GM12878 (cell line): ENCODE results near the gene COG7. TPM values are rescaled to one million over a fixed set of nuclear protein-coding genes. Genes with fewer than 3 reads are reported as not detected.

Experiments used
- ATAC-seq: fragments of 200-7000 bp; cut with Tn5 transposase; 3 replicates; pipeline ENCODE4 v1.9.1; 2020; ENCODE audit warnings: mild to moderate bottlenecking, moderate library complexity
- BruUV-seq: library from RNA; stranded (reverse); fragments of 400-500 nt; replicated peaks from 2 replicates; lab custom pipeline; 2021; lab: Mats Ljungman, UMichigan
- CTCF ChIA-PET: fragments of 300-600 bp; sonication (Branson Sonifier 250); formaldehyde crosslinking; extraction: SDS; loops from one replicate; lab custom pipeline; 2021; ENCODE audit warnings: inconsistent platforms; lab: Yijun Ruan, JAX
- POLR2A ChIA-PET: fragments of 350-600 bp; formaldehyde crosslinking; extraction: SDS; loops from one replicate; lab custom pipeline; 2021; ENCODE audit warnings: inconsistent platforms; lab: Charles Lee
- RAD21 ChIA-PET: fragments of 300-600 bp; sonication (Branson Sonifier 250); formaldehyde crosslinking; loops from one replicate; lab custom pipeline; 2023; ENCODE audit warnings: antibody characterized with exemption; ENCODE audit not compliant: unreplicated experiment; lab: Charles Lee
- SMC1A ChIA-PET: fragments of 300-600 bp; sonication (Branson Sonifier 250); formaldehyde crosslinking; loops from one replicate; lab custom pipeline; 2023; ENCODE audit not compliant: unreplicated experiment, uncharacterized antibody; lab: Charles Lee
- DNase-seq: peaks from one replicate; pipeline ENCODE4 v3.0.0-alpha.2; 2011; ENCODE audit warnings: low read depth, low spot score
- FAIRE-seq: peaks from 3 replicates; lab custom pipeline; 2011; peaks lifted over from hg19 to GRCh38; lab: Jason Lieb, UNC
- H2AFZ ChIP-seq: 2 replicates; pipeline ENCODE4 v1.6.0; 2011; ENCODE audit warnings: low read depth, low read length, control low read depth; ENCODE audit not compliant: control insufficient read depth
- H3K27ac ChIP-seq: 2 replicates; pipeline ENCODE4 v1.5.1; 2011; ENCODE audit warnings: control low read depth; ENCODE audit not compliant: control insufficient read depth, insufficient read depth
- H3K27me3 ChIP-seq, 2 experiments: replicated peaks in 1 of 2; 2 replicates each; pipeline versions ENCODE4 v1.6.0 to v1.6.1; 2011; ENCODE audit warnings: low read length in 1 of 2; ENCODE audit not compliant: control insufficient read depth in 2 of 2, insufficient read depth in 2 of 2
- H3K36me3 ChIP-seq, 2 experiments: 2 replicates each; pipeline ENCODE4 v1.5.1; 2011; ENCODE audit warnings: low read length in 1 of 2; ENCODE audit not compliant: control insufficient read depth in 2 of 2, insufficient read depth in 2 of 2
- H3K4me1 ChIP-seq: 2 replicates; pipeline ENCODE4 v1.6.1; 2011; ENCODE audit warnings: mild to moderate bottlenecking, low read length, moderate library complexity, mixed read lengths; ENCODE audit not compliant: control insufficient read depth, insufficient read depth
- H3K4me2 ChIP-seq: 2 replicates; pipeline ENCODE4 v1.6.0; 2011; ENCODE audit warnings: control low read depth; ENCODE audit not compliant: control insufficient read depth, insufficient read depth
- H3K4me3 ChIP-seq: fragments of 200-600 bp; sonication (generic); 2 replicates; pipeline ENCODE4 v1.5.1; 2016
- H3K79me2 ChIP-seq: 2 replicates; pipeline ENCODE4 v1.6.0; 2011; ENCODE audit warnings: low read length; ENCODE audit not compliant: control insufficient read depth, insufficient read depth
- H3K9ac ChIP-seq: 2 replicates; pipeline ENCODE4 v1.8.0; 2011; ENCODE audit warnings: low read length, control low read depth, mixed read lengths; ENCODE audit not compliant: control insufficient read depth, insufficient read depth
- H3K9me3 ChIP-seq: replicated peaks from 3 replicates; pipeline ENCODE4 v1.5.1; 2011; ENCODE audit warnings: mild to moderate bottlenecking, low read length; ENCODE audit not compliant: control insufficient read depth, insufficient read depth
- H4K20me1 ChIP-seq: 2 replicates; pipeline ENCODE4 v1.6.0; 2011; ENCODE audit not compliant: control insufficient read depth, insufficient read depth
- ATF3 ChIP-seq: IDR thresholded peaks from 2 replicates; pipeline ENCODE4 v1.6.1; 2011; ENCODE audit warnings: low read depth, mild to moderate bottlenecking, low read length, moderate library complexity, borderline replicate concordance; ENCODE audit errors: extremely low read depth
- CHD1 ChIP-seq: IDR thresholded peaks from 2 replicates; pipeline ENCODE4 v1.6.1; 2012; ENCODE audit warnings: low read depth, low read length, improper control_type of control experiment
- MYC ChIP-seq: IDR thresholded peaks from 2 replicates; pipeline ENCODE4 v1.6.1; 2011; ENCODE audit warnings: mild to moderate bottlenecking, low read length, moderate library complexity, inconsistent platforms; ENCODE audit not compliant: insufficient read depth, insufficient replicate concordance, insufficient read length, severe bottlenecking
- NFIC ChIP-seq: IDR thresholded peaks from 2 replicates; pipeline ENCODE4 v1.6.1; 2012; ENCODE audit warnings: low read depth, mild to moderate bottlenecking, inconsistent platforms, low read length, moderate library complexity
- NFXL1 ChIP-seq: fragments of 450-650 bp; IDR thresholded peaks from 2 replicates; pipeline ENCODE4 v1.6.1; 2017; ENCODE audit warnings: antibody characterized with exemption, mild to moderate bottlenecking, borderline replicate concordance
- SKIL ChIP-seq: fragments of 450-650 bp; IDR thresholded peaks from 2 replicates; pipeline ENCODE4 v1.6.1; 2017; ENCODE audit warnings: mild to moderate bottlenecking, low read depth, inconsistent platforms; ENCODE audit not compliant: poor library complexity, severe bottlenecking
- SP1 ChIP-seq: IDR thresholded peaks from one replicate; pipeline ENCODE4 v1.6.1; 2011; ENCODE audit warnings: low read depth, low read length
- TCF7 ChIP-seq: IDR thresholded peaks from 2 replicates; pipeline ENCODE4 v1.6.1; 2014; ENCODE audit warnings: antibody characterized with exemption, borderline replicate concordance
- WGBS: methylation state at CpG from one replicate; pipeline ENCODE4 v1.1.6; 2016; ENCODE audit warnings: low lambda C conversion rate; ENCODE audit not compliant: insufficient replicate concordance, insufficient coverage; ENCODE audit errors: missing lambda C conversion rate; 5-methylcytosine and 5-hydroxymethylcytosine counted together
- in situ Hi-C: fragments of 300-500 bp; cut with MboI; formaldehyde crosslinking; loops from 9 replicates; pipeline ENCODE4 v1.14.3; 2018; ENCODE audit warnings: mixed read lengths
- intact Hi-C: fragments of 100-400 bp; cut with micrococcal nuclease; formaldehyde crosslinking; loops from one replicate; pipeline ENCODE4 v1.14.2; 2022; ENCODE audit not compliant: unreplicated experiment
- polyA plus RNA-seq, 11 experiments: library from polyadenylated mRNA; depleted of rRNA in 4 of 11; unstranded in 6 of 11; stranded (reverse) in 5 of 11; fragments of >200 nt; fragmentation: Nextera tagmentation in 4 of 11; fragmentation: Illumina TruSeq in 1 of 11; extraction: Ambion mirVana in 4 of 11; extraction: Trizol in 1 of 11; gene quantifications; 1 replicate in 1 of 11; 2 replicates in 10 of 11; pipeline versions ENCODE4 v1.2.1 to v1.2.3, GENCODE V29; 2011 to 2016; ENCODE audit warnings: inconsistent platforms in 2 of 11, missing spikeins in 2 of 11, low read depth in 1 of 11
- total RNA-seq, 4 experiments: library from RNA; depleted of rRNA in 3 of 4; stranded (reverse); fragments of >200 nt in 3 of 4; fragmentation: Illumina TruSeq in 1 of 4; extraction: Trizol in 1 of 4; gene quantifications; 2 replicates each; pipeline versions ENCODE4 v1.2.1 to v1.2.3, GENCODE V29; 2013 to 2021

The COG7 gene
- total and polyA plus RNA-seq, 10 of the 15 experiments (the other 5 are each of a cell fraction or from before 2014, with no cell fraction given): 2.9 to 24.0 (median 10.0) TPM

GRCh38 chr16:23356941-23357340 is 96.0 kb downstream of the COG7 start:
- H3K79me2 ChIP-seq: no peaks in the 10 kb centered on the region
- H3K27me3 ChIP-seq: no peaks in the 10 kb centered on the region
- no peak overlapping the region for H3K4me3 ChIP-seq
- TF ChIP-seq SKIL: no peak
- H2AFZ ChIP-seq: no peak overlapping the region
- RAD21 ChIA-PET: no interaction called here
- no peak overlapping the region for H3K9ac ChIP-seq
- no peak overlapping the region for H3K27ac ChIP-seq
- CTCF ChIA-PET: interaction anchor here (0.6 kb wide), 1 partner anchor 67 kb away, joined by 3 read pairs; no protein-coding TSS in a partner anchor
- WGBS: 68% methylated on average over 7 of the region's 7 CpGs
- SMC1A ChIA-PET: no interaction called here
- intact Hi-C loops (no loop called here), in situ Hi-C loops (no loop called here)
- H3K36me3 ChIP-seq: no peaks in the 10 kb centered on the region
- POLR2A ChIA-PET: no interaction called here
- FAIRE-seq (no peak), ATAC-seq (no peak), DNase-seq (no peak)
- no peaks in the 10 kb centered on the region for H4K20me1 ChIP-seq
- BruUV-seq: no TSS peak
- H3K4me2 ChIP-seq: no peak overlapping the region
- no peaks in the 10 kb centered on the region for H3K4me1 ChIP-seq
- H3K9me3 ChIP-seq: no peaks in the 10 kb centered on the region; the same call in 2 of the 3 replicates

- no peak overlapping the region for H3K4me2 ChIP-seq
- no peak overlapping the region for H3K27ac ChIP-seq
- H2AFZ ChIP-seq: no peak overlapping the region
- ChIA-PET SMC1A (interaction anchor here (0.7 to 0.9 kb wide), 2 partner anchors 9 to 18 kb away, joined by 3 read pairs; no protein-coding TSS in a partner anchor), POLR2A (no interaction called here), RAD21 (interaction anchor here (1.1 kb wide), 1 partner anchor 10 kb away, joined by 3 read pairs; no protein-coding TSS in a partner anchor), CTCF (interaction anchor here (0.7 to 0.8 kb wide), 2 partner anchors 78 to 82 kb away, joined by 3 read pairs; no protein-coding TSS in a partner anchor)
- intact Hi-C loops: no loop called here
- H3K4me3 ChIP-seq: no peak overlapping the region
- no peaks in the 10 kb centered on the region for H3K27me3 ChIP-seq
- H3K79me2 ChIP-seq: no peaks in the 10 kb centered on the region
- H3K9ac ChIP-seq: no peak overlapping the region
- H4K20me1 ChIP-seq: no peaks in the 10 kb centered on the region
- BruUV-seq: no TSS peak
- no peak for ATAC-seq
- 62% methylated on average over 13 of the region's 13 CpGs for WGBS
- no peaks in the 10 kb centered on the region; the same call in 2 of the 3 replicates for H3K9me3 ChIP-seq
- no peaks in the 10 kb centered on the region; the same call in 1 of the 2 replicates for H3K4me1 ChIP-seq
- in situ Hi-C loops: no loop called here
- DNase-seq: no peak
- FAIRE-seq: no peak
- no peaks in the 10 kb centered on the region for H3K36me3 ChIP-seq
- TF ChIP-seq CHD1: no peak
- TF ChIP-seq ATF3: no peak
- no peak for TF ChIP-seq TCF7
- no peak for TF ChIP-seq MYC
- TF ChIP-seq SP1: no peak
- TF ChIP-seq NFIC: no peak
- no peak for TF ChIP-seq NFXL1
Observed at GRCh38 chr16:23355106-23355670, 97.8 kb downstream of the COG7 start.
